GM21723 (cell line): ENCODE measurements around the gene RSU1.

ENCODE experiments used
- ATAC-seq: cut with Tn5 transposase; IDR thresholded peaks from one replicate; pipeline ENCODE4 v1.9.1; 2021; ENCODE audit warnings: mild to moderate bottlenecking, moderate library complexity; ENCODE audit not compliant: unreplicated experiment

Gene RSU1

DNA sequence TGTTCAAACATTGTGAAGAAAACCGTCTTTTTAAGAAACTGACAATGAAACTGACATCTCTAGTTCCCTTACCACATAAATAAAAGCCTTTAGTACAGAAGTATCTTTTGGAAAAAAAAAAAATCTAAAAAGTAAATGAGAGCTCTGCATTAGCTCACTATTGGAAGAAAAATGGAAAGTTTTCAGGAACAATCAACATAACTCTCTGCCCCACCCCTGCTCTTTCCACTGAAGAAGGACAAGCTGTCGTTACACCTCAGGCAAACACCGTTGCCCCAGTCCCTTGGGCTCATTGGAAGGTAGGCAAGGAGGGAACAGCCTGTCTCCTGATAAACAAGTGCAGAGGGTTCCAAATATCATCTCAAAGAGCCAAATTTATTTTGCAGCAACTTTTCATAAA is 273.1 kb downstream of the RSU1 start:
- ATAC-seq: no peak
